ENCODE results near the gene XYLT1. TPM values are rescaled to one million over a fixed set of nuclear protein-coding genes. Genes with fewer than 3 reads are reported as not detected.
A peak's percentile ranks its signal among the peaks of the same experiment; 100 is the strongest.

The XYLT1 gene
- polyA plus RNA-seq, 1 of the 3 experiments (the other 2 are of a cell fraction), result 17.6 TPM

GRCh38 chr16:17374668-17375255, 96.0 kb downstream of the XYLT1 start:
- WGBS (ENCODE audit: low lambda C conversion rate), result 91% methylated on average over 3 of the region's 3 CpGs
- H3K27ac ChIP-seq (ENCODE audit: low read depth in 2 of 2, low read length in 1 of 2), result peak overlapping the region; percentile 7 to 94; a peak in 3 of 4 replicates
- POLR2A ChIA-PET, result no interaction called here

More at GRCh38 chr16:17374668-17375255, 96.0 kb downstream of the XYLT1 start:
- no peak overlapping the region for H3K9ac ChIP-seq
- H4K20me1 ChIP-seq (ENCODE audit: insufficient read depth), result peaks cover 100% of the 10 kb centered on the region
- H3K79me2 ChIP-seq (ENCODE audit: insufficient read depth), result peaks cover 100% of the 10 kb centered on the region
- no peak for DNase-seq
- H3K27me3 ChIP-seq (ENCODE audit: insufficient read depth), result no peaks in the 10 kb centered on the region
- peaks cover 39% of the 10 kb centered on the region for H3F3A ChIP-seq (replicated peaks; ENCODE audit: insufficient read depth)
- no peaks in the 10 kb centered on the region for H3K9me2 ChIP-seq
- H3K4me3 ChIP-seq (ENCODE audit: low read depth in 2 of 2, low read length in 1 of 2), result no peak overlapping the region
- TF ChIP-seq GABPA (IDR thresholded peaks at IDR 0.05; ENCODE audit: low read depth) (no peak), RFX5 (IDR thresholded peaks at IDR 0.05; ENCODE audit: low read length) (no peak), GATA2 (CRISPR knock-in tag; IDR thresholded peaks at IDR 0.05) (no peak), FOSL2 (IDR thresholded peaks at IDR 0.05; ENCODE audit: borderline replicate concordance, low read depth) (no peak), TEAD4 (IDR thresholded peaks at IDR 0.05; ENCODE audit: borderline replicate concordance, insufficient read depth) (no peak), JUND (IDR thresholded peaks at IDR 0.05) (no peak), TCF12 (IDR thresholded peaks at IDR 0.05) (no peak), RXRA (IDR thresholded peaks at IDR 0.05; ENCODE audit: borderline replicate concordance, low read depth) (no peak), RAD21 (IDR thresholded peaks at IDR 0.05; ENCODE audit: low read length) (no peak), POLR2AphosphoS5 (IDR thresholded peaks at IDR 0.05; ENCODE audit: low read depth, low read length) (no peak), IRF3 (IDR thresholded peaks at IDR 0.05; ENCODE audit: low read depth, low read length) (no peak), TAF1 (IDR thresholded peaks at IDR 0.05; ENCODE audit: borderline replicate concordance, low read depth, low read length) (no peak), CHD2 (IDR thresholded peaks at IDR 0.05; ENCODE audit: low read length, partially characterized antibody) (no peak), USF2 (IDR thresholded peaks at IDR 0.05; ENCODE audit: borderline replicate concordance, low read depth, low read length) (no peak), SIN3A (IDR thresholded peaks at IDR 0.05; ENCODE audit: borderline replicate concordance, low read depth, low read length) (no peak), EZH2phosphoT487 (IDR thresholded peaks at IDR 0.05; ENCODE audit: borderline replicate concordance, low read depth) (no peak), FOXJ3 (CRISPR knock-in tag; IDR thresholded peaks at IDR 0.05) (no peak)
- TF ChIP-seq, protein P1, sequence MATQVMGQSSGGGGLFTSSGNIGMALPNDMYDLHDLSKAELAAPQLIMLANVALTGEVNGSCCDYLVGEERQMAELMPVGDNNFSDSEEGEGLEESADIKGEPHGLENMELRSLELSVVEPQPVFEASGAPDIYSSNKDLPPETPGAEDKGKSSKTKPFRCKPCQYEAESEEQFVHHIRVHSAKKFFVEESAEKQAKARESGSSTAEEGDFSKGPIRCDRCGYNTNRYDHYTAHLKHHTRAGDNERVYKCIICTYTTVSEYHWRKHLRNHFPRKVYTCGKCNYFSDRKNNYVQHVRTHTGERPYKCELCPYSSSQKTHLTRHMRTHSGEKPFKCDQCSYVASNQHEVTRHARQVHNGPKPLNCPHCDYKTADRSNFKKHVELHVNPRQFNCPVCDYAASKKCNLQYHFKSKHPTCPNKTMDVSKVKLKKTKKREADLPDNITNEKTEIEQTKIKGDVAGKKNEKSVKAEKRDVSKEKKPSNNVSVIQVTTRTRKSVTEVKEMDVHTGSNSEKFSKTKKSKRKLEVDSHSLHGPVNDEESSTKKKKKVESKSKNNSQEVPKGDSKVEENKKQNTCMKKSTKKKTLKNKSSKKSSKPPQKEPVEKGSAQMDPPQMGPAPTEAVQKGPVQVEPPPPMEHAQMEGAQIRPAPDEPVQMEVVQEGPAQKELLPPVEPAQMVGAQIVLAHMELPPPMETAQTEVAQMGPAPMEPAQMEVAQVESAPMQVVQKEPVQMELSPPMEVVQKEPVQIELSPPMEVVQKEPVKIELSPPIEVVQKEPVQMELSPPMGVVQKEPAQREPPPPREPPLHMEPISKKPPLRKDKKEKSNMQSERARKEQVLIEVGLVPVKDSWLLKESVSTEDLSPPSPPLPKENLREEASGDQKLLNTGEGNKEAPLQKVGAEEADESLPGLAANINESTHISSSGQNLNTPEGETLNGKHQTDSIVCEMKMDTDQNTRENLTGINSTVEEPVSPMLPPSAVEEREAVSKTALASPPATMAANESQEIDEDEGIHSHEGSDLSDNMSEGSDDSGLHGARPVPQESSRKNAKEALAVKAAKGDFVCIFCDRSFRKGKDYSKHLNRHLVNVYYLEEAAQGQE (IDR thresholded peaks at IDR 0.05; ENCODE audit: low read depth, low read length), result no peak
- TF ChIP-seq, protein P2, sequence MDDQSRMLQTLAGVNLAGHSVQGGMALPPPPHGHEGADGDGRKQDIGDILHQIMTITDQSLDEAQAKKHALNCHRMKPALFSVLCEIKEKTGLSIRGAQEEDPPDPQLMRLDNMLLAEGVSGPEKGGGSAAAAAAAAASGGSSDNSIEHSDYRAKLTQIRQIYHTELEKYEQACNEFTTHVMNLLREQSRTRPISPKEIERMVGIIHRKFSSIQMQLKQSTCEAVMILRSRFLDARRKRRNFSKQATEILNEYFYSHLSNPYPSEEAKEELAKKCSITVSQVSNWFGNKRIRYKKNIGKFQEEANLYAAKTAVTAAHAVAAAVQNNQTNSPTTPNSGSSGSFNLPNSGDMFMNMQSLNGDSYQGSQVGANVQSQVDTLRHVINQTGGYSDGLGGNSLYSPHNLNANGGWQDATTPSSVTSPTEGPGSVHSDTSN (IDR thresholded peaks at IDR 0.05), result no peak
- TF ChIP-seq, protein P3, sequence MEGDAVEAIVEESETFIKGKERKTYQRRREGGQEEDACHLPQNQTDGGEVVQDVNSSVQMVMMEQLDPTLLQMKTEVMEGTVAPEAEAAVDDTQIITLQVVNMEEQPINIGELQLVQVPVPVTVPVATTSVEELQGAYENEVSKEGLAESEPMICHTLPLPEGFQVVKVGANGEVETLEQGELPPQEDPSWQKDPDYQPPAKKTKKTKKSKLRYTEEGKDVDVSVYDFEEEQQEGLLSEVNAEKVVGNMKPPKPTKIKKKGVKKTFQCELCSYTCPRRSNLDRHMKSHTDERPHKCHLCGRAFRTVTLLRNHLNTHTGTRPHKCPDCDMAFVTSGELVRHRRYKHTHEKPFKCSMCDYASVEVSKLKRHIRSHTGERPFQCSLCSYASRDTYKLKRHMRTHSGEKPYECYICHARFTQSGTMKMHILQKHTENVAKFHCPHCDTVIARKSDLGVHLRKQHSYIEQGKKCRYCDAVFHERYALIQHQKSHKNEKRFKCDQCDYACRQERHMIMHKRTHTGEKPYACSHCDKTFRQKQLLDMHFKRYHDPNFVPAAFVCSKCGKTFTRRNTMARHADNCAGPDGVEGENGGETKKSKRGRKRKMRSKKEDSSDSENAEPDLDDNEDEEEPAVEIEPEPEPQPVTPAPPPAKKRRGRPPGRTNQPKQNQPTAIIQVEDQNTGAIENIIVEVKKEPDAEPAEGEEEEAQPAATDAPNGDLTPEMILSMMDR (IDR thresholded peaks at IDR 0.05), result no peak
- H3K4me1 ChIP-seq (ENCODE audit: control insufficient read depth in 1 of 2, insufficient read depth in 2 of 2, low read depth in 1 of 2, low read length in 1 of 2), result peaks cover 13 to 76% of the 10 kb centered on the region in 2 experiments; a peak in 3 of 4 replicates
- no peak overlapping the region for H3K4me2 ChIP-seq
- no peaks in the 10 kb centered on the region for H3K9me3 ChIP-seq
- H2AFZ ChIP-seq (ENCODE audit: low read depth), result no peak overlapping the region
- CTCF ChIA-PET, result interaction anchor here (0.6 to 1.5 kb wide), 6 partner anchors 13 to 451 kb away, joined by 3 to 7 read pairs (median 3); no protein-coding TSS in a partner anchor
- peaks cover 0 to 14% of the 10 kb centered on the region in 2 experiments for H3K36me3 ChIP-seq (replicated peaks in 1 of 2; ENCODE audit: control insufficient read depth in 1 of 2, insufficient read depth in 2 of 2, low read length in 1 of 2)

Data from SK-N-SH (cell line).